CD14-positive monocyte (primary cell): ENCODE results near the gene GARNL3. TPM values are rescaled to one million over a fixed set of nuclear protein-coding genes. Genes with fewer than 3 reads are reported as not detected.

ENCODE experiments used
- DNase-seq, 3 donors: peaks; one replicate each; pipeline ENCODE4 v3.0.0-alpha.2; 2011 to 2022
- H2AFZ ChIP-seq: 2 replicates; pipeline ENCODE4 v1.6.0; 2012; ENCODE audit warnings: mild to moderate bottlenecking, low read depth, low read length, inconsistent platforms; ENCODE audit not compliant: insufficient read depth, poor library complexity, severe bottlenecking
- H3K27ac ChIP-seq, 2 donors: 1 replicate in 1 of 2; 2 replicates in 1 of 2; pipeline ENCODE4 v1.5.1; 2012 to 2013; ENCODE audit warnings: low read length in 2 of 2, control low read depth in 1 of 2, inconsistent platforms in 1 of 2, low read depth in 1 of 2, mild to moderate bottlenecking in 1 of 2
- H3K27me3 ChIP-seq, 2 donors: one replicate each; pipeline versions ENCODE4 v1.6.0 to v1.6.1; 2011 to 2013; ENCODE audit warnings: low read length in 2 of 2; ENCODE audit not compliant: control insufficient read depth in 2 of 2, insufficient read depth in 2 of 2
- H3K36me3 ChIP-seq, 2 donors: replicated peaks in 1 of 2; 1 replicate in 1 of 2; 2 replicates in 1 of 2; pipeline versions ENCODE4 v1.5.1 to v1.6.1; 2012 to 2013; ENCODE audit warnings: low read length in 2 of 2, control low read depth in 1 of 2, inconsistent platforms in 1 of 2, mild to moderate bottlenecking in 1 of 2; ENCODE audit not compliant: insufficient read depth in 2 of 2, control insufficient read depth in 1 of 2
- H3K4me1 ChIP-seq, 2 donors: 1 replicate in 1 of 2; 2 replicates in 1 of 2; pipeline versions ENCODE4 v1.5.1 to v1.6.1; 2012 to 2013; ENCODE audit warnings: low read length in 2 of 2, control low read depth in 1 of 2, inconsistent platforms in 1 of 2, mild to moderate bottlenecking in 1 of 2, moderate library complexity in 1 of 2; ENCODE audit not compliant: insufficient read depth in 2 of 2, control insufficient read depth in 1 of 2
- H3K4me2 ChIP-seq: replicated peaks from 2 replicates; pipeline ENCODE3; 2012; ENCODE audit warnings: low read length, moderate library complexity, mild to moderate bottlenecking; ENCODE audit not compliant: poor library complexity, severe bottlenecking; ENCODE audit errors: extremely low read depth
- H3K4me3 ChIP-seq, 3 experiments: fragments of 200-600 bp in 1 of 3; sonication (generic) in 1 of 3; replicated peaks in 1 of 3; 1 replicate in 2 of 3; 2 replicates in 1 of 3; pipeline ENCODE4 v1.5.1; 2011 to 2013; ENCODE audit warnings: low read length in 3 of 3, mild to moderate bottlenecking in 3 of 3, control low read depth in 2 of 3, low read depth in 2 of 3, inconsistent platforms in 1 of 3, moderate library complexity in 1 of 3
- H3K79me2 ChIP-seq: 2 replicates; pipeline ENCODE4 v1.6.0; 2012; ENCODE audit warnings: mild to moderate bottlenecking, control low read depth, inconsistent platforms, low read length, moderate library complexity; ENCODE audit not compliant: insufficient read depth
- H3K9ac ChIP-seq: 2 replicates; pipeline ENCODE4 v1.6.0; 2017; ENCODE audit warnings: low read length, mild to moderate bottlenecking; ENCODE audit not compliant: insufficient read depth, poor library complexity, severe bottlenecking
- H3K9me3 ChIP-seq, 2 donors: replicated peaks in 1 of 2; 1 replicate in 1 of 2; 2 replicates in 1 of 2; pipeline versions ENCODE4 v1.5.1 to v1.6.1; 2012 to 2013; ENCODE audit warnings: low read length in 2 of 2, control low read depth in 1 of 2; ENCODE audit not compliant: control insufficient read depth in 1 of 2, insufficient read depth in 1 of 2
- H4K20me1 ChIP-seq: 2 replicates; pipeline ENCODE4 v1.6.0; 2012; ENCODE audit warnings: mild to moderate bottlenecking, low read length, control low read depth, moderate library complexity; ENCODE audit not compliant: insufficient read depth
- H3K27ac Mint-ChIP-seq, 7 donors: one replicate each; pipeline ENCODE4 v1.8.0; 2020; ENCODE audit warnings: mild to moderate bottlenecking in 7 of 7, mixed read lengths in 7 of 7, moderate library complexity in 6 of 7, inconsistent platforms in 2 of 7
- H3K27me3 Mint-ChIP-seq, 3 donors: one replicate each; pipeline ENCODE4 v1.8.0; 2021 to 2022; ENCODE audit warnings: low read depth in 3 of 3, mild to moderate bottlenecking in 3 of 3, mixed read lengths in 3 of 3, moderate library complexity in 3 of 3, inconsistent platforms in 1 of 3
- H3K36me3 Mint-ChIP-seq, 2 donors: one replicate each; pipeline ENCODE4 v1.8.0; 2020; ENCODE audit warnings: mixed read lengths in 2 of 2, inconsistent platforms in 1 of 2, mild to moderate bottlenecking in 1 of 2
- H3K4me1 Mint-ChIP-seq: one replicate; pipeline ENCODE4 v1.8.0; 2020; ENCODE audit warnings: mild to moderate bottlenecking, mixed read lengths
- H3K4me3 Mint-ChIP-seq, 2 donors: one replicate each; pipeline ENCODE4 v1.8.0; 2020; ENCODE audit warnings: mild to moderate bottlenecking in 2 of 2, mixed read lengths in 2 of 2, moderate library complexity in 1 of 2
- H3K9me3 Mint-ChIP-seq, 7 donors: one replicate each; pipeline ENCODE4 v1.8.0; 2020 to 2022; ENCODE audit warnings: mixed read lengths in 7 of 7, mild to moderate bottlenecking in 6 of 7, moderate library complexity in 6 of 7, inconsistent platforms in 2 of 7
- WGBS: methylation state at CpG from one replicate; pipeline ENCODE4 v1.1.5; 2013; ENCODE audit warnings: missing lambda C conversion rate; ENCODE audit not compliant: insufficient coverage; 5-methylcytosine and 5-hydroxymethylcytosine counted together
- intact Hi-C, 2 donors: fragments of 100-400 bp; cut with micrococcal nuclease; formaldehyde crosslinking; loops; one replicate each; pipeline versions ENCODE4 v1.15.0 to v1.15.1; 2023
- polyA plus RNA-seq, 3 donors: library from polyadenylated mRNA; depleted of rRNA in 1 of 3; unstranded in 2 of 3; stranded (reverse) in 1 of 3; fragments of 300-500 nt in 2 of 3; fragments of >200 nt in 1 of 3; fragmentation: Illumina TruSeq in 2 of 3; gene quantifications; 1 replicate in 2 of 3; 2 replicates in 1 of 3; pipeline ENCODE4 v1.2.3, GENCODE V29; 2012 to 2021
- TF ChIP-seq, protein P1 (sequence below): fragments of 200-600 bp; IDR thresholded peaks from one replicate; pipeline ENCODE4 v1.8.0; 2022; ENCODE audit warnings: antibody characterized with exemption, mild to moderate bottlenecking

The GARNL3 gene
- polyA plus RNA-seq, 3 donors: 0.39 to 1.5 (median 0.94) TPM

DNA sequence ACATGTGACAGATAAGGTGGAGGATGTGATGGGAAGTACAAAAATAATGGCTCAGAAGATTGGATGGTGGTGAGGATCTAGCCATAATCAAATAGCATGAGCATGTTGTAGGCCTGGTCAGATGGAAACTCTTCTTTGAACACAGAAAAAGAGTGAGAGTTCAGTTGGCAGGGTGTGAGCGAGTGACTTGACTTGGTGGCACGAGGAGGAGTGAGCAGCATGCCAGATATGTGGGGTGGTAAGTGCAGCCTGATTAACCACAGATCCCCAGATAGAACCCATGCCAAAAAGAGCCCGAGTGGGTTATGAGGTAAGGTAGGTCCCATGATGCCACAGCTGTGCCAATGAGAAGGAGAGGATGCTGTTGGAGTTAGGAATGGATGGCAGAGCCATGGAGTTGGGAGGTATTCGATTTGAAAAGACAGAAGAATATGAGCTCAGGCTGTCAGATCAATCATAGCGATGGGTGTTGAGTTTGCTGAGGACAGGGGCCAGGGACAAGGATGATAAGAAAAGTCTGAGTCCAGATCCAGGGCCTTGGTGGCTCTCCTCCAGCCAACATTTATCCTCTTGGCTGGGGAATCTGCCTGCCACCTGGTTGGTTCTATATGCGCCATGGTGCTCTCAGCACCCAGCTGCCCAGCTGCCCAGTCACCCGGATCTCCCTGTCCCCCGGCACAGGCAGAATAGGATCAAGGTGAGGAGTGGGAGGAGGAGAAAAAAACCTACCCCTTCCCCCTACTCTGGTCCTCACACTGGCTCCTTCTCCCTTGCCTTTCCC lies 16.5 kb downstream of the GARNL3 start:
- Histone ChIP-seq H3K4me2 (no peak overlapping the region), H4K20me1 (no peaks in the 10 kb centered on the region), H3K79me2 (no peaks in the 10 kb centered on the region), H3K27me3 (no peaks in the 10 kb centered on the region), H3K9me3 (no peaks in the 10 kb centered on the region), H3K27ac (no peak overlapping the region), H3K4me3 (no peak overlapping the region), H3K9ac (no peak overlapping the region), H3K4me1 (peaks cover 16% of the 10 kb centered on the region in 2 donors), H3K36me3 (no peaks in the 10 kb centered on the region), H2AFZ (no peak overlapping the region)
- H3K27ac Mint-ChIP-seq: peak overlapping the region in 1 of 7 donors; percentile 46
- no peaks in the 10 kb centered on the region for H3K9me3 Mint-ChIP-seq
- H3K27me3 Mint-ChIP-seq: peaks cover 0 to 2% (median 1%) of the 10 kb centered on the region in 3 donors
- DNase-seq: no peak
- 100% methylated on average over 3 of the region's 8 CpGs for WGBS
- no peak overlapping the region for H3K4me3 Mint-ChIP-seq
- intact Hi-C loops: no loop called here
- TF ChIP-seq, protein P1, sequence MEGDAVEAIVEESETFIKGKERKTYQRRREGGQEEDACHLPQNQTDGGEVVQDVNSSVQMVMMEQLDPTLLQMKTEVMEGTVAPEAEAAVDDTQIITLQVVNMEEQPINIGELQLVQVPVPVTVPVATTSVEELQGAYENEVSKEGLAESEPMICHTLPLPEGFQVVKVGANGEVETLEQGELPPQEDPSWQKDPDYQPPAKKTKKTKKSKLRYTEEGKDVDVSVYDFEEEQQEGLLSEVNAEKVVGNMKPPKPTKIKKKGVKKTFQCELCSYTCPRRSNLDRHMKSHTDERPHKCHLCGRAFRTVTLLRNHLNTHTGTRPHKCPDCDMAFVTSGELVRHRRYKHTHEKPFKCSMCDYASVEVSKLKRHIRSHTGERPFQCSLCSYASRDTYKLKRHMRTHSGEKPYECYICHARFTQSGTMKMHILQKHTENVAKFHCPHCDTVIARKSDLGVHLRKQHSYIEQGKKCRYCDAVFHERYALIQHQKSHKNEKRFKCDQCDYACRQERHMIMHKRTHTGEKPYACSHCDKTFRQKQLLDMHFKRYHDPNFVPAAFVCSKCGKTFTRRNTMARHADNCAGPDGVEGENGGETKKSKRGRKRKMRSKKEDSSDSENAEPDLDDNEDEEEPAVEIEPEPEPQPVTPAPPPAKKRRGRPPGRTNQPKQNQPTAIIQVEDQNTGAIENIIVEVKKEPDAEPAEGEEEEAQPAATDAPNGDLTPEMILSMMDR: no peak
- H3K4me1 Mint-ChIP-seq: peaks cover 20% of the 10 kb centered on the region
- H3K36me3 Mint-ChIP-seq: no peaks in the 10 kb centered on the region

DNA sequence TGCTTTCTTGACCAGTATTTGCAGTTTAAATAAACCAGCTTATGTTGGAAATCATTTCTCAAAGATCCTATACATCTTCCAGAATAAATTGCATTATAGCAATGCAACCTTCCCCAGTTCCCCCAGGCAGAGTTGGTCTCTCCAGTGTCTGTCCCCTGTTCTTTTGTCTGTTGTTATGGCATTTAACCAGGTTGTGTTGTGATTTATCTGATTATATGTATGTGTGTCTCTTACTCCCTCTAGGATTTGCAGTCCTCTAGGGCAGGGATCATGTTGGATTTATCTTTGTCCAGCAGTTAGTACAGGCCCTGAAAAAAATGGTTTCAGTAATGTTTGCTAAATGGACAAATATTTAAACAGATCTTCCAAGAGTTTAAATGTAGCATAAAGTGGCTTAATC lies 17.3 kb downstream of the GARNL3 start:
- no peak overlapping the region for H3K4me3 Mint-ChIP-seq
- no peak overlapping the region for H2AFZ ChIP-seq
- H4K20me1 ChIP-seq: no peaks in the 10 kb centered on the region
- no peaks in the 10 kb centered on the region for H3K9me3 ChIP-seq
- no peaks in the 10 kb centered on the region for H3K9me3 Mint-ChIP-seq
- H3K4me1 Mint-ChIP-seq: peaks cover 12% of the 10 kb centered on the region
- no peaks in the 10 kb centered on the region for H3K36me3 ChIP-seq
- H3K4me1 ChIP-seq: peaks cover 7 to 9% of the 10 kb centered on the region in 2 donors
- no peak overlapping the region for H3K27ac Mint-ChIP-seq
- no peak for DNase-seq
- no peak overlapping the region for H3K4me2 ChIP-seq
- TF ChIP-seq, protein P1: no peak
- no peaks in the 10 kb centered on the region for H3K36me3 Mint-ChIP-seq
- no peaks in the 10 kb centered on the region for H3K79me2 ChIP-seq
- no peaks in the 10 kb centered on the region for H3K27me3 ChIP-seq
- no peak overlapping the region for H3K9ac ChIP-seq
- intact Hi-C loops: no loop called here
- H3K27ac ChIP-seq: no peak overlapping the region
- no peak overlapping the region for H3K4me3 ChIP-seq
- peaks cover 0 to 1% (median 0%) of the 10 kb centered on the region in 3 donors for H3K27me3 Mint-ChIP-seq
